Raji (cell line): ENCODE results near the gene LMAN1L.

Experiments
- POLR2A ChIP-seq: IDR thresholded peaks from 2 replicates; pipeline ENCODE4 v1.6.1; 2011; ENCODE audit warnings: low read depth, low read length, control low read depth; ENCODE audit not compliant: insufficient read depth

LMAN1L gene

DNA sequence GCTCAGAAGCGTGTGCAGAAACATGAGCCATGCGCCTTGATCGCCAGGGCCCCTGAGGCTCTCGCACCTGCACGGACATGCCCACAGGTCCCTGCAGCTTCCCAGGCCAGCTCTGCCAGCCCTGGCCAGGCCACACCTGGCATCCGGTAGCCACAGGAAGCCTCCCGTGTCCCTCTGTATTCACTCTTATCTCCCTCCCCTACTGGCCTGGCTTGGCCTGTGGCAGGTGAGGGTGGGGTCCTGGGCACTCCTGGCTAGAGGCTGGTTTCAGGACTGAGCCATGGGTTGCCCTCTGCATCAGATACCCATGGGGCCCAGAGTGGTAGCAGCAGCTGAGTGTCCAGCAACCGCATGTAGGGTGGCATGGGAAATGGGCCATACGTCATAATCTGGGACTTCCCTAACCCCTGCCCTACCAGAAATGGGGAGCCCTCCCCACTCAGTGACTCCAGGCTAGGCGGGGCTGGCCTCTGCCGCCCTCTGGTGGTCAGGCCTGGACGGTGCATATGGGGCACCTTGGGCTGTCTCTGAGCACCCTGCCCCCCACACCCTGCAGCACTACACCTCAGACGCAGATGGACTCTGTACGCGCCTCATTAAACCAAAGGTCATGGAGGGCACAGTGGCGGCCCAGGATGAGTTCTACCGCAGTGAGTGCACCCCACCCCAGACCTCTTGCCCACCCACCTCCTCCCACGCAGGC is 12.6 kb upstream of the LMAN1L start:
- no peak for TF ChIP-seq POLR2A

DNA sequence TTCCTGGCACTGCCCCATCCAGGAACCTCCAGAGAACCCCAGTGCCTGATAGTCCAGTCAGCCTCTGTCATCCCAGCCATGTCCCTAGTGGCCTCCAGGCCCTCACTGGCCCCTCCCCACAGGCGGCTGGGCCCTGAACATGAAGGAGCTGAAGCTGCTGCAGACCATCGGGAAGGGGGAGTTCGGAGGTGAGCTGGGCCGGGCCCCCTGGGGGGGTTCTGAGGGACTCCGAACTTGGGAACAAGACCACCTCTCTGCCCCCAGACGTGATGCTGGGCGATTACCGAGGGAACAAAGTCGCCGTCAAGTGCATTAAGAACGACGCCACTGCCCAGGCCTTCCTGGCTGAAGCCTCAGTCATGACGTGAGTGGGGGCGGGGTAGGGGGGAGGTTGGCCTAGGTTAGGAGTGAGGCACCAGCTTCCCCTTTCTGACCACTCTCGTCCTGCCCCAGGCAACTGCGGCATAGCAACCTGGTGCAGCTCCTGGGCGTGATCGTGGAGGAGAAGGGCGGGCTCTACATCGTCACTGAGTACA is 12.0 kb upstream of the LMAN1L start:
- no peak for TF ChIP-seq POLR2A

DNA sequence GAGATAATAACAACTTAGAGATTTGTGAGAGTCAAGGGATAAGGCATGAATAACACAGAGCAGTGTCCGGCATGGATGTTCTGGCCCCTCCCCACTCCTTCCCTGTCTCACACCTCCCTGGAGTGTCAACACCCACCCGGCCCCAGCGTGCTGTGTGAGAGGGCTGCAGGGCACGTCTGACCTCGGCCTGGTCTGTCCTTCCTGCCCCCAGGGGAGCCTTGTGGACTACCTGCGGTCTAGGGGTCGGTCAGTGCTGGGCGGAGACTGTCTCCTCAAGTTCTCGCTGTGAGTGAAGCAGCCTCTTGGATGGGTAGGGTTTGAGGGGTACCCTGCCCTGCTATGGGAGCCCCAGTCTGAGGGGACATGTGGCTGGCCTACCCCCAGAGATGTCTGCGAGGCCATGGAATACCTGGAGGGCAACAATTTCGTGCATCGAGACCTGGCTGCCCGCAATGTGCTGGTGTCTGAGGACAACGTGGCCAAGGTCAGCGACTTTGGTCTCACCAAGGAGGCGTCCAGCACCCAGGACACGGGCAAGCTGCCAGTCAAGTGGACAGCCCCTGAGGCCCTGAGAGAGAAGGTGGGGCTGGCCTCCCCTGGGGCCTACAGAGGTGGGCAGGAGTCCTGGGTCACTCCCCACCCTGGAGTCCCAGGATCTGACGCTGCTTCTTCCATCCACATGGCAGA is 11.2 kb upstream of the LMAN1L start:
- no peak for TF ChIP-seq POLR2A

- no peak for TF ChIP-seq POLR2A
These were observed 10.3 kb upstream of the LMAN1L start for GRCh38 chr15:74802290-74802689.

- no peak for TF ChIP-seq POLR2A
These were observed 9.7 kb upstream of the LMAN1L start for GRCh38 chr15:74802862-74803447.

DNA sequence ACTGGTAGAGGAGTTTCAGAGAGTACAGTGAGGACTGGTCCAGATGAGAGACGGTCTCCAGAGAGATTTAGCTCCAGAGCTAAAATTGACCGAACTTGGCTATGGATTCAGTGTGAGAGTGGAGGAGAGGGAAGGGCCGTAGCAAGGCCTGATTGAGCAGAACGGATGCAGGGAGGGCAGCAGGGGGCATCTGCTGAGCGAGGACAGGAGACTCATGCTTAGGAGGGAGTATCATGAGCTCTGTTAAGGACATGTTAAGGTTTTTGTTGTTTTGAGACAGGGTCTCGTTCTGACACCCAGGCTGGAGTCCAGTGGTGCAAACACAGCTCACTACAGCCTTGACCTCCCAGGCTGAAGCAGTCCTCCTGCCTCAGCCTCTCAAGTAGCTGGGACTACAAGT is 7.7 kb upstream of the LMAN1L start:
- no peak for TF ChIP-seq POLR2A

DNA sequence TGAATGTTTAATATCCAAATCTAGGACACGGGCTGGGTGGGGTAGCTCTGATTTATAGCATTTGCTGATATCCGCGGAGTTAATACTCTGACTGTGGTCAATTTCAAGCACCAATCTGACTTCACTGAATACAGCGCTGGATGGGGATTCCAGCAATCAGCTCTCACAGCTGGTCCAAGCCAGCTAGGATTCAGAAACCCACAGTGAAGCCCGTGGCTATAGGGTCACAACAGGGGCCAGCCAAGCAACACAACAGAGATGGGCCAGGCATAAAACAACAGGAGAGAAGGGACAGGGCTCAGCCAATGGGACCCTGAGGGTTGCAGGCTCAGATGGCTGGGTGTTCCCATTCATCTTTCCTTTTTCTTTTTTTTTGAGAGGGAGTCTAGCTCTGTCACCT is 5.4 kb upstream of the LMAN1L start:
- TF ChIP-seq POLR2A: no peak

- no peak for TF ChIP-seq POLR2A
These were observed 4.4 kb upstream of the LMAN1L start for GRCh38 chr15:74808078-74808839.

DNA sequence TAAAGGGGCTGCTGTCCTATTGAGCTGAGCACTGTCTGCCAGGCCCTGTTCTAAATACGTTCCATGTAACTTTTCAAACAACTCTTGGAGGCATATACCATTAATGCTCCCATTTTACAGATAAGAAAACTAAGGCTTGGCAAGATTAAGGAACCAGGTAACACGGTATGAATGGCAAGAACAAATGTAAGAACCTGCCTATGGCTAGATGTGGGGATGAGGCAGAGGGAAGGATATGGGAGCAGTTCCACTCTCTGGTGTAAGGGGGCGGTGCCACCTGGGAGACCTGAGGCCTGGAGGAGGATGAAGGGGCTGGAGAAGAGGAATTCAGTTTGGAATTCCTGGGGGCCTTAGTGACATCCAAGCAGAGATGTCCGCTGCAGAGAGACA is 3.8 kb upstream of the LMAN1L start:
- TF ChIP-seq POLR2A: no peak

- no peak for TF ChIP-seq POLR2A
These were observed 3.4 kb upstream of the LMAN1L start for GRCh38 chr15:74809242-74809641.

GRCh38 chr15:74809956-74810355 is 2.7 kb upstream of the LMAN1L start:
- no peak for TF ChIP-seq POLR2A

- TF ChIP-seq POLR2A: no peak
These were observed 2.7 kb downstream of the LMAN1L start for GRCh38 chr15:74815121-74815934.

DNA sequence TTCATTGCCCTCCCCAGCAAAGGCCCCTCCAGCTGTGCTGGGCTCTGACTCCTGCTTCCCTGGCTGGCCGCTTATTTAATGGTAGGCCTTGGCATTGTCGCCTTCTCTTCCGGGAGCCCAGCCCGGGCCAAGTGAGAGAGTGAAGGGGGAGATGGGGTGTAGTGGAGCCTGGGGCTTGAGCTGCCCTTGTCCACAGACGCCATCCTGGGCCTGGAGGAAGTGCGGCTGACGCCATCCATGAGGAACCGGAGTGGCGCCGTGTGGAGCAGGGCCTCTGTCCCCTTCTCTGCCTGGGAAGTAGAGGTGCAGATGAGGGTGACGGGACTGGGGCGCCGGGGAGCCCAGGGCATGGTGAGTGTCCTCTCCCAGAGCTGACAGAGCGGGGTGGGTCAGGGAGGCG is 3.3 kb downstream of the LMAN1L start:
- no peak for TF ChIP-seq POLR2A

- no peak for TF ChIP-seq POLR2A
These were observed 4.2 kb downstream of the LMAN1L start for GRCh38 chr15:74816624-74817369.
